ENCODE results near the gene GRM7. TPM values are rescaled to one million over a fixed set of nuclear protein-coding genes. Genes with fewer than 3 reads are reported as not detected.

The GRM7 gene
- total and polyA plus RNA-seq, 2 donors (not counting 1 experiment from before 2014, with no cell fraction given): not detected

- Histone ChIP-seq H3K4me2 (ENCODE audit: extremely low read depth, insufficient read depth, low read length) (no peak overlapping the region), H3K36me3 (ENCODE audit: control insufficient read depth, insufficient read depth, low read length) (no peaks in the 10 kb centered on the region), H2AFZ (ENCODE audit: low read length) (no peak overlapping the region), H3K27me3 (ENCODE audit: control insufficient read depth, insufficient read depth, low read length) (no peaks in the 10 kb centered on the region), H3K4me3 (replicated peaks in 1 of 4; ENCODE audit: control extremely low read depth in 1 of 4, insufficient read depth in 1 of 4, low read depth in 3 of 4, low read length in 4 of 4) (no peak overlapping the region), H3K9ac (ENCODE audit: insufficient read depth, low read length) (no peak overlapping the region), H3K79me2 (ENCODE audit: control insufficient read depth, insufficient read depth, low read length) (no peaks in the 10 kb centered on the region), H4K20me1 (ENCODE audit: control insufficient read depth, extremely low read depth, insufficient read depth, low read length) (no peaks in the 10 kb centered on the region), H3K4me1 (ENCODE audit: control insufficient read depth, extremely low read depth, insufficient read depth, low read length) (no peaks in the 10 kb centered on the region), H3K27ac (ENCODE audit: insufficient read depth, low read length) (no peak overlapping the region), H3K9me3 (ENCODE audit: control insufficient read depth, insufficient read depth, low read depth, low read length) (no peaks in the 10 kb centered on the region)
- no peak for TF ChIP-seq EZH2 (IDR thresholded peaks at IDR 0.05; ENCODE audit: low read length, missing control alignments)
- no peak for DNase-seq (ENCODE audit: low read depth in 2 of 2)
Observed at GRCh38 chr3:7346364-7346763, 485.4 kb downstream of the GRM7 start.

GRCh38 chr3:7357101-7357500 lies 496.2 kb downstream of the GRM7 start:
- no peak overlapping the region for H2AFZ ChIP-seq (ENCODE audit: low read length)
- no peak overlapping the region for H3K4me3 ChIP-seq (replicated peaks in 1 of 4; ENCODE audit: control extremely low read depth in 1 of 4, insufficient read depth in 1 of 4, low read depth in 3 of 4, low read length in 4 of 4)
- no peak for DNase-seq (ENCODE audit: low read depth in 2 of 2)
- H3K27ac ChIP-seq (ENCODE audit: insufficient read depth, low read length): no peak overlapping the region
- no peaks in the 10 kb centered on the region for H3K79me2 ChIP-seq (ENCODE audit: control insufficient read depth, insufficient read depth, low read length)
- no peaks in the 10 kb centered on the region for H3K9me3 ChIP-seq (ENCODE audit: control insufficient read depth, insufficient read depth, low read depth, low read length)
- H4K20me1 ChIP-seq (ENCODE audit: control insufficient read depth, extremely low read depth, insufficient read depth, low read length): no peaks in the 10 kb centered on the region
- no peak overlapping the region for H3K9ac ChIP-seq (ENCODE audit: insufficient read depth, low read length)
- no peaks in the 10 kb centered on the region for H3K27me3 ChIP-seq (ENCODE audit: control insufficient read depth, insufficient read depth, low read length)
- no peaks in the 10 kb centered on the region for H3K4me1 ChIP-seq (ENCODE audit: control insufficient read depth, extremely low read depth, insufficient read depth, low read length)
- no peaks in the 10 kb centered on the region for H3K36me3 ChIP-seq (ENCODE audit: control insufficient read depth, insufficient read depth, low read length)
- no peak overlapping the region for H3K4me2 ChIP-seq (ENCODE audit: extremely low read depth, insufficient read depth, low read length)
- TF ChIP-seq EZH2 (IDR thresholded peaks at IDR 0.05; ENCODE audit: low read length, missing control alignments) (no peak), CTCF (conservative IDR thresholded peaks at IDR 0.05 in 1 of 2, IDR thresholded peaks at IDR 0.05 in 1 of 2; ENCODE audit: low read depth in 1 of 2, low read length in 2 of 2) (no peak)

- no peaks in the 10 kb centered on the region for H3K36me3 ChIP-seq (ENCODE audit: control insufficient read depth, insufficient read depth, low read length)
- H3K27me3 ChIP-seq (ENCODE audit: control insufficient read depth, insufficient read depth, low read length): no peaks in the 10 kb centered on the region
- H2AFZ ChIP-seq (ENCODE audit: low read length): no peak overlapping the region
- H3K4me3 ChIP-seq (replicated peaks in 1 of 4; ENCODE audit: control extremely low read depth in 1 of 4, insufficient read depth in 1 of 4, low read depth in 3 of 4, low read length in 4 of 4): no peak overlapping the region
- no peaks in the 10 kb centered on the region for H3K9me3 ChIP-seq (ENCODE audit: control insufficient read depth, insufficient read depth, low read depth, low read length)
- TF ChIP-seq CTCF (conservative IDR thresholded peaks at IDR 0.05 in 1 of 2, IDR thresholded peaks at IDR 0.05 in 1 of 2; ENCODE audit: low read depth in 1 of 2, low read length in 2 of 2) (no peak), EZH2 (IDR thresholded peaks at IDR 0.05; ENCODE audit: low read length, missing control alignments) (no peak)
- no peak overlapping the region for H3K27ac ChIP-seq (ENCODE audit: insufficient read depth, low read length)
- H3K9ac ChIP-seq (ENCODE audit: insufficient read depth, low read length): no peak overlapping the region
- DNase-seq (ENCODE audit: low read depth in 2 of 2): no peak
- H4K20me1 ChIP-seq (ENCODE audit: control insufficient read depth, extremely low read depth, insufficient read depth, low read length): no peaks in the 10 kb centered on the region
- H3K79me2 ChIP-seq (ENCODE audit: control insufficient read depth, insufficient read depth, low read length): no peaks in the 10 kb centered on the region
- no peaks in the 10 kb centered on the region for H3K4me1 ChIP-seq (ENCODE audit: control insufficient read depth, extremely low read depth, insufficient read depth, low read length)
- H3K4me2 ChIP-seq (ENCODE audit: extremely low read depth, insufficient read depth, low read length): no peak overlapping the region
Observed at GRCh38 chr3:7367968-7368367, 507.1 kb downstream of the GRM7 start.
